ENCODE results near the gene ANTXR1. TPM values are rescaled to one million over a fixed set of nuclear protein-coding genes. Genes with fewer than 3 reads are reported as not detected.

The ANTXR1 gene
- total and polyA plus RNA-seq, 9 of the 15 experiments (the other 6 are each of a cell fraction or from before 2014, with no cell fraction given): 0.07 to 1.00 (median 0.54) TPM

DNA sequence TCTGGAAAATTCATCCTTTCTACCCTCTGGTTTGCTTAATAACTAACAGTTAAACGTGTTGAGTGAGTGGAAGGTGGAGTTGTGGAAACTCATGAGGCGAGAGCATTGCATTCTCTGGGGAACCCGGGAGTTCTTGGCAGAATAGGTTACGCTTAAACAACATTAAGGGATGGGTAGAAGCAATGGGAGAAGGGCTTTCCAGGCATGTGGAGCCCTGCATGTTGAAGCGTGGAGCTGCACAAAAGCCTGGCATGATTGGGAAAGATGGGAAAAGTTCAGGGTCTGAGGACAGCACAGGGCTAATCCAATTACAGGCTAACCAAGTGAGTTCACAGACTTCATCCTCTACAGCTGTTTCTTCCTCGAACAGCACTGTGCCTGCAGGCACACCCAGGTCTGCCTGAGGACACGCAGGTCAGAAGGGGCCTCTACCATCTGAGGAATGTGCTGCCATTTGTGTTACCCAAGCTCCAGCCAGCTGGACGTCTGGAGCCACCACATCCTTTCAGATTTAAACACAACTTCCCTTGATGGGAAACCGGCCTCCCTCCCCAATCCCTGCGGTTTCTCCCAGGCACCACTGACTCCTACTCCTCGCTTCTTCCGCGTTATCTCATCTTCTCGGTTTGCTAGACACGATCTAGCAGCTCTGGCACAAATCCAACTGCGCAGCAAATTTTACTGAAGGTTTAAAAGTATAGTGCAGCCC lies 164.2 kb downstream of the ANTXR1 start (continued):
- TF ChIP-seq, protein P1, sequence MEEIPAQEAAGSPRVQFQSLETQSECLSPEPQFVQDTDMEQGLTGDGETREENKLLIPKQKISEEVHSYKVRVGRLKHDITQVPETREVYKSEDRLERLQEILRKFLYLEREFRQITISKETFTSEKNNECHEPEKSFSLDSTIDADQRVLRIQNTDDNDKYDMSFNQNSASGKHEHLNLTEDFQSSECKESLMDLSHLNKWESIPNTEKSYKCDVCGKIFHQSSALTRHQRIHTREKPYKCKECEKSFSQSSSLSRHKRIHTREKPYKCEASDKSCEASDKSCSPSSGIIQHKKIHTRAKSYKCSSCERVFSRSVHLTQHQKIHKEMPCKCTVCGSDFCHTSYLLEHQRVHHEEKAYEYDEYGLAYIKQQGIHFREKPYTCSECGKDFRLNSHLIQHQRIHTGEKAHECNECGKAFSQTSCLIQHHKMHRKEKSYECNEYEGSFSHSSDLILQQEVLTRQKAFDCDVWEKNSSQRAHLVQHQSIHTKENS (CRISPR knock-in tag; IDR thresholded peaks at IDR 0.05): no peak
- TF ChIP-seq, protein P2, sequence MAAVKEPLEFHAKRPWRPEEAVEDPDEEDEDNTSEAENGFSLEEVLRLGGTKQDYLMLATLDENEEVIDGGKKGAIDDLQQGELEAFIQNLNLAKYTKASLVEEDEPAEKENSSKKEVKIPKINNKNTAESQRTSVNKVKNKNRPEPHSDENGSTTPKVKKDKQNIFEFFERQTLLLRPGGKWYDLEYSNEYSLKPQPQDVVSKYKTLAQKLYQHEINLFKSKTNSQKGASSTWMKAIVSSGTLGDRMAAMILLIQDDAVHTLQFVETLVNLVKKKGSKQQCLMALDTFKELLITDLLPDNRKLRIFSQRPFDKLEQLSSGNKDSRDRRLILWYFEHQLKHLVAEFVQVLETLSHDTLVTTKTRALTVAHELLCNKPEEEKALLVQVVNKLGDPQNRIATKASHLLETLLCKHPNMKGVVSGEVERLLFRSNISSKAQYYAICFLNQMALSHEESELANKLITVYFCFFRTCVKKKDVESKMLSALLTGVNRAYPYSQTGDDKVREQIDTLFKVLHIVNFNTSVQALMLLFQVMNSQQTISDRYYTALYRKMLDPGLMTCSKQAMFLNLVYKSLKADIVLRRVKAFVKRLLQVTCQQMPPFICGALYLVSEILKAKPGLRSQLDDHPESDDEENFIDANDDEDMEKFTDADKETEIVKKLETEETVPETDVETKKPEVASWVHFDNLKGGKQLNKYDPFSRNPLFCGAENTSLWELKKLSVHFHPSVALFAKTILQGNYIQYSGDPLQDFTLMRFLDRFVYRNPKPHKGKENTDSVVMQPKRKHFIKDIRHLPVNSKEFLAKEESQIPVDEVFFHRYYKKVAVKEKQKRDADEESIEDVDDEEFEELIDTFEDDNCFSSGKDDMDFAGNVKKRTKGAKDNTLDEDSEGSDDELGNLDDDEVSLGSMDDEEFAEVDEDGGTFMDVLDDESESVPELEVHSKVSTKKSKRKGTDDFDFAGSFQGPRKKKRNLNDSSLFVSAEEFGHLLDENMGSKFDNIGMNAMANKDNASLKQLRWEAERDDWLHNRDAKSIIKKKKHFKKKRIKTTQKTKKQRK (IDR thresholded peaks at IDR 0.05; ENCODE audit: borderline replicate concordance, low read depth, low read length): no peak
- 0 out of 2 replicates have a peak, but pooled peaks have one; percentile 30 for TF ChIP-seq EP300 (IDR thresholded peaks at IDR 0.05; ENCODE audit: low read length)
